Activated CD8-positive, alpha-beta memory T cell treated with anti-CD3 and anti-CD28 coated beads, Interleukin-2, amount 10 ng/mL, durations not matched to agents 7 days and 5 days (primary cell): ENCODE results near the gene PAX8. TPM values are rescaled to one million over a fixed set of nuclear protein-coding genes. Genes with fewer than 3 reads are reported as not detected.

Source experiments
- ATAC-seq: fragments of 150-1000 bp; cut with Tn5 transposase; one replicate; pipeline ENCODE4 v1.10.0; 2021; ENCODE audit warnings: moderate library complexity
- CTCF ChIA-PET: fragments of 350-600 bp; sonication (Branson Sonifier 250); formaldehyde crosslinking; loops from one replicate; lab custom pipeline; 2021; ENCODE audit warnings: antibody characterized with exemption; lab: Charles Lee
- DNase-seq: peaks from one replicate; pipeline ENCODE4 v3.0.0-alpha.2; 2020
- H3K27ac Mint-ChIP-seq: one replicate; pipeline ENCODE4 v1.8.0; 2021; ENCODE audit warnings: mild to moderate bottlenecking, mixed read lengths
- H3K27me3 Mint-ChIP-seq: one replicate; pipeline ENCODE4 v1.8.0; 2021; ENCODE audit warnings: mixed read lengths
- H3K36me3 Mint-ChIP-seq: one replicate; pipeline ENCODE4 v1.8.0; 2021; ENCODE audit warnings: mild to moderate bottlenecking, mixed read lengths
- H3K4me1 Mint-ChIP-seq: one replicate; pipeline ENCODE4 v1.8.0; 2021; ENCODE audit warnings: mixed read lengths
- H3K4me3 Mint-ChIP-seq: one replicate; pipeline ENCODE4 v1.8.0; 2021; ENCODE audit warnings: mild to moderate bottlenecking, moderate library complexity, mixed read lengths
- H3K9me3 Mint-ChIP-seq: one replicate; pipeline ENCODE4 v1.8.0; 2022; ENCODE audit warnings: low read depth, mixed read lengths
- total RNA-seq, 2 experiments: library from RNA; stranded (reverse); gene quantifications; one replicate each; pipeline ENCODE4 v1.2.3, GENCODE V29; 2021

Gene PAX8
- total RNA-seq, 2 experiments from 2014 or later, result 1.6 to 2.1 TPM

- Mint-ChIP-seq H3K36me3 (peaks cover 12% of the 10 kb centered on the region), H3K27ac (no peak overlapping the region), H3K9me3 (no peaks in the 10 kb centered on the region), H3K27me3 (no peaks in the 10 kb centered on the region), H3K4me1 (peaks cover 11% of the 10 kb centered on the region), H3K4me3 (no peak overlapping the region)
- ATAC-seq (no peak), DNase-seq (no peak)
- CTCF ChIA-PET, result interaction anchor here (0.7 to 15.9 kb wide), 6 partner anchors 26 to 1046 kb away, joined by 3 to 329 read pairs (median 12); no protein-coding TSS in a partner anchor
Observed at GRCh38 chr2:113207021-113207420, 71.7 kb downstream of the PAX8 start.

GRCh38 chr2:113206251-113206650 lies 72.5 kb downstream of the PAX8 start:
- no peak overlapping the region for H3K4me3 Mint-ChIP-seq
- peaks cover 11% of the 10 kb centered on the region for H3K4me1 Mint-ChIP-seq
- H3K36me3 Mint-ChIP-seq, result peaks cover 14% of the 10 kb centered on the region
- CTCF ChIA-PET, result interaction anchor here (0.9 to 15.9 kb wide), 6 partner anchors 28 to 184 kb away, joined by 4 to 329 read pairs (median 28); partner anchors contain the start of gene PSD4
- H3K9me3 Mint-ChIP-seq, result no peaks in the 10 kb centered on the region
- no peaks in the 10 kb centered on the region for H3K27me3 Mint-ChIP-seq
- no peak overlapping the region for H3K27ac Mint-ChIP-seq
- DNase-seq (no peak), ATAC-seq (no peak)

GRCh38 chr2:113203901-113204519 lies 74.7 kb downstream of the PAX8 start:
- no peaks in the 10 kb centered on the region for H3K27me3 Mint-ChIP-seq
- CTCF ChIA-PET, result interaction anchor here (0.9 to 15.9 kb wide), 29 partner anchors 8 to 204 kb away, joined by 3 to 329 read pairs (median 6); partner anchors contain the start of gene PSD4
- ATAC-seq (peak; percentile 80), DNase-seq (peak; percentile 84)
- no peak overlapping the region for H3K4me3 Mint-ChIP-seq
- peaks cover 18% of the 10 kb centered on the region for H3K4me1 Mint-ChIP-seq
- peak overlapping the region; percentile 25 for H3K27ac Mint-ChIP-seq
- no peaks in the 10 kb centered on the region for H3K9me3 Mint-ChIP-seq
- peaks cover 32% of the 10 kb centered on the region for H3K36me3 Mint-ChIP-seq

GRCh38 chr2:113203217-113203530 lies 75.5 kb downstream of the PAX8 start:
- Mint-ChIP-seq H3K4me1 (peaks cover 19% of the 10 kb centered on the region), H3K9me3 (no peaks in the 10 kb centered on the region), H3K27ac (peak overlapping the region; percentile 57), H3K36me3 (peaks cover 32% of the 10 kb centered on the region), H3K27me3 (no peaks in the 10 kb centered on the region), H3K4me3 (no peak overlapping the region)
- CTCF ChIA-PET, result interaction anchor here (0.9 to 15.9 kb wide), 15 partner anchors 9 to 187 kb away, joined by 3 to 329 read pairs (median 11); partner anchors contain the start of gene PSD4
- no peak for DNase-seq
- no peak for ATAC-seq

- CTCF ChIA-PET, result interaction anchor here (1.2 to 15.9 kb wide), 14 partner anchors 9 to 187 kb away, joined by 3 to 329 read pairs (median 7); partner anchors contain the start of gene PSD4
- Mint-ChIP-seq H3K9me3 (no peaks in the 10 kb centered on the region), H3K36me3 (peaks cover 37% of the 10 kb centered on the region), H3K27me3 (no peaks in the 10 kb centered on the region), H3K4me1 (peaks cover 19% of the 10 kb centered on the region), H3K27ac (peak overlapping the region; percentile 57), H3K4me3 (no peak overlapping the region)
- DNase-seq (no peak), ATAC-seq (no peak)
Observed at GRCh38 chr2:113202305-113203216, 76.2 kb downstream of the PAX8 start.

- peak overlapping the region; percentile 4 for H3K27ac Mint-ChIP-seq
- H3K4me3 Mint-ChIP-seq, result no peak overlapping the region
- no peaks in the 10 kb centered on the region for H3K27me3 Mint-ChIP-seq
- no peaks in the 10 kb centered on the region for H3K9me3 Mint-ChIP-seq
- no peak for ATAC-seq
- peaks cover 27% of the 10 kb centered on the region for H3K4me1 Mint-ChIP-seq
- H3K36me3 Mint-ChIP-seq, result peaks cover 46% of the 10 kb centered on the region
- CTCF ChIA-PET, result interaction anchor here (1.2 to 15.9 kb wide), 9 partner anchors 11 to 188 kb away, joined by 3 to 329 read pairs (median 4); partner anchors contain the start of gene PSD4
- no peak for DNase-seq
Observed at GRCh38 chr2:113201496-113202304, 77.0 kb downstream of the PAX8 start.

GRCh38 chr2:113200736-113201490 lies 77.8 kb downstream of the PAX8 start:
- CTCF ChIA-PET, result interaction anchor here (1.3 to 15.9 kb wide), 5 partner anchors 23 to 171 kb away, joined by 4 to 329 read pairs (median 28); partner anchors contain the start of gene PSD4
- DNase-seq, result no peak
- Mint-ChIP-seq H3K4me3 (no peak overlapping the region), H3K27ac (no peak overlapping the region), H3K4me1 (peaks cover 35% of the 10 kb centered on the region), H3K36me3 (peaks cover 53% of the 10 kb centered on the region), H3K9me3 (no peaks in the 10 kb centered on the region), H3K27me3 (no peaks in the 10 kb centered on the region)
- no peak for ATAC-seq

GRCh38 chr2:113200236-113200635 lies 78.5 kb downstream of the PAX8 start:
- CTCF ChIA-PET, result interaction anchor here (0.9 to 15.9 kb wide), 11 partner anchors 10 to 172 kb away, joined by 3 to 329 read pairs (median 8); partner anchors contain the start of gene PSD4
- ATAC-seq (no peak), DNase-seq (no peak)
- H3K9me3 Mint-ChIP-seq, result no peaks in the 10 kb centered on the region
- peaks cover 42% of the 10 kb centered on the region for H3K4me1 Mint-ChIP-seq
- H3K27ac Mint-ChIP-seq, result peak overlapping the region; percentile 11
- no peak overlapping the region for H3K4me3 Mint-ChIP-seq
- peaks cover 60% of the 10 kb centered on the region for H3K36me3 Mint-ChIP-seq
- H3K27me3 Mint-ChIP-seq, result no peaks in the 10 kb centered on the region

- peak; percentile 85 for DNase-seq
- Mint-ChIP-seq H3K36me3 (peaks cover 71% of the 10 kb centered on the region), H3K9me3 (no peaks in the 10 kb centered on the region), H3K4me1 (peaks cover 53% of the 10 kb centered on the region), H3K27ac (peak overlapping the region; percentile 47), H3K4me3 (no peak overlapping the region), H3K27me3 (no peaks in the 10 kb centered on the region)
- CTCF ChIA-PET, result interaction anchor here (0.6 to 15.9 kb wide), 33 partner anchors 9 to 191 kb away, joined by 3 to 329 read pairs (median 4); partner anchors contain the start of gene PSD4
- peak; percentile 81 for ATAC-seq
Observed at GRCh38 chr2:113198790-113199612, 79.7 kb downstream of the PAX8 start.

- Mint-ChIP-seq H3K4me3 (no peak overlapping the region), H3K27me3 (no peaks in the 10 kb centered on the region), H3K27ac (no peak overlapping the region), H3K9me3 (no peaks in the 10 kb centered on the region), H3K4me1 (peaks cover 57% of the 10 kb centered on the region), H3K36me3 (peaks cover 76% of the 10 kb centered on the region)
- ATAC-seq, result no peak
- CTCF ChIA-PET, result interaction anchor here (0.6 to 15.9 kb wide), 31 partner anchors 8 to 192 kb away, joined by 3 to 329 read pairs (median 5); partner anchors contain the start of gene PSD4
- no peak for DNase-seq
Observed at GRCh38 chr2:113198048-113198789, 80.5 kb downstream of the PAX8 start.
